Stimulated activated naive CD8-positive, alpha-beta T cell treated with anti-CD3 and anti-CD28 coated beads, Interleukin-15, Interleukin-2, amounts not matched to agents 100 U/mL and 50 U/mL, for 24 hours (primary cell): Measurements from ENCODE around the gene SATB2.

Source experiments
- ATAC-seq: fragments of 150-1000 bp; cut with Tn5 transposase; one replicate; pipeline ENCODE4 v1.10.0; 2021
- DNase-seq: peaks from one replicate; pipeline ENCODE4 v3.0.0; 2021

The SATB2 gene

GRCh38 chr2:199465988-199466691 lies 8.4 kb upstream of the SATB2 start:
- DNase-seq (no peak), ATAC-seq (no peak)

DNA sequence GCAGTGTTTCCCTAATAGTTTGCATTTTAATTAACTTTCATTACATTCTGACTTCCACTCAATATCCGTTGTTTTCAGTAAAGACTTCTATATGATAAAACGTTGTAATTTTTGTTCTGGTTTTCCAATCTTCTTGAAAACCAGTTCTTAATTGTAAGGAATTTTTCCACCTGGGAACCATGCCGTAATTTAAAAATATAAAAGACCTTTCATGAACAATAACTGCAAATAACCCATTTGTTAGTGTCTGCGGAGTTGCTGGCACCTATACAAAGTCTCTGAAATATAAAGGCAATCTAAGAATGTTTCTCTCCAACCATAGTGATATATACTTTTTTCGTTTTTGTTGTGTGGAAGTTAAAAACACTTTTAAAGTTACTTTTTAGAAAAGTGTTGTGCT lies 7.7 kb upstream of the SATB2 start:
- no peak for ATAC-seq

DNA sequence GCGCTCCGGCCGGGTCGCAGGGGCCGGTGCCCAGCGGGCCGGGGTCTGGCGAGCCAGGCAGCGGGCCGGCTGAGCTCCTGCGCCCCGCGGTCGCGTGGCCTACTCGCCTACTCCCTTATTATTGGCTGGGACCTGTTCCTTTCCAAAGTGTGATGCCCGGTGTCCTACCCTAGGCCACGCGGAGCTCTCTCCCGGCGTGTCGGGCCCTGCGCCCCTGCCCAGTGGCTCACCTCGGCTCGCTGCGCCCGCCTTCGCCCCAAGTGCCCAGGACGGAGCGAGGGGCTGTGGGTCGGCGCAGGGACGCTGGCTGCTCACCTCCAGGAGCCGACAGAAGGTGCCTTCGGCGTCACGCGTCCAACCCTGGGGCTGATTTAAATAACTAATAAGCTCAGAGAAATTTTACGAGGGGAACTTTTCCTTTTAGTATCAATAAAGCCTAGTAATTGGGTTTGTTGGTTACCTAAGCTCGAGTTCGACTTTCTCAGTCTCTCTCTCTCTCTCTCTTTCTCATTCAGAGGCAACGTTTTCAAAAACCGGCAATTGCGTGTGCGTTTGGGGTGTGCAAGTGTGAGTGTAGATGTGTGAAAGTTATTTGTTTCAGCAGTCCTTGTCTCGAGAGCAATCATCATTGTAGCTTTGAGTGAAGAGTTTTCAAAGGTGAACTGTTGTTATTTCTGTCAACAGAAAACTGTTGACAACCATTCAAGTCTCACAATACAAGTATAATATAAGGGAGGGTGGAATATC lies 7.0 kb upstream of the SATB2 start:
- ATAC-seq, result no peak

More for the DNA sequence above, 7.7 kb upstream of the SATB2 start:
- no peak for DNase-seq

DNA sequence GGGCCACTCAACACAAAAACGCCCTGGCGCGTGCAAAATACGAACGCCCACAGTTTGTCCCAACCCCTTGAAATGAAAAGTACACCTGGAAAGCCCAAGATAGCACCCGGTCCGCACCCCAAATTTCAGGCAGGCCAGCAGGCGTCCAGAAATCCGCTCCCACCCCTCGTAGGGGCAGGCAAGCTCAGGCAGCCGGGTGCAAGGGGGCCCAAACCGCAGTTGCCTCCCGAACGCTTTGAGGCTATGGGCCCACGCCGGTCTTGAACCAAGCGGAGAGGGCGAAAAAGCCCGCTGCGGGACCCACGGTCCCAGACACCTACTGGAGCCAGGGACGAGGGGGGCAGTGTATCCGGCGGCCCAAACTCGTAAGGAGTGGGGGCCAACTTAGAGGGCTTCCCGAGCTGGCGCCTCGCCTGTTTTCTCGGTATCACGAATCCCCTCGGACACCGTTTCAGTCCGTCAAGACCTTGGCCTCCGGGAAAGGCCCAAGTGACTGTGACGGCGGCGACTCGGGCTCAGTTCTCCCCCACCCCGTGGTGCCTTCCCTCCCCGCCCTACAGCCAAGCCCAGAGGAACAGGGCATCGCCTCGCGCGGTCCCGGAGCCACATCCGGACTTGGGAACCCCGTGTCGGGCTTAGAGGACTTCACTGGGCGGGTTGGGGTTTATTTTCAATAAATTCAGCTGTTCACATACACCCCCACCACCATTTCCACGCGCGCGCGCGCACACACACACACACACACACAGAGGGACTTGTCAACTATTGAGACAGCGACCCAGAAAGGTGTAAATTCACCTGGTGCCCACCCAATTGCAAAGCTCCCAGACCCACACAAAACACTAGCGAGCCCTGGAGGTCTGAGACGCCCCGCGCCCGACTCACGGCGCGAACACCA lies 6.2 kb upstream of the SATB2 start:
- DNase-seq, result no peak

More for the DNA sequence above, 7.0 kb upstream of the SATB2 start:
- no peak for DNase-seq

GRCh38 chr2:199462956-199463692 lies 5.4 kb upstream of the SATB2 start:
- DNase-seq (peak; percentile 76), ATAC-seq (peak; percentile 36)

More for the DNA sequence above, 6.2 kb upstream of the SATB2 start:
- ATAC-seq, result no peak

- no peak for DNase-seq
- no peak for ATAC-seq
Measured at GRCh38 chr2:199462347-199462955, 4.7 kb upstream of the SATB2 start.

- DNase-seq, result no peak
- no peak for ATAC-seq
Measured at GRCh38 chr2:199461711-199462346, 4.1 kb upstream of the SATB2 start.

- DNase-seq, result no peak
- no peak for ATAC-seq
Measured at GRCh38 chr2:199460846-199461710, 3.3 kb upstream of the SATB2 start.

GRCh38 chr2:199460101-199460671 lies 2.4 kb upstream of the SATB2 start:
- no peak for ATAC-seq
- no peak for DNase-seq

DNA sequence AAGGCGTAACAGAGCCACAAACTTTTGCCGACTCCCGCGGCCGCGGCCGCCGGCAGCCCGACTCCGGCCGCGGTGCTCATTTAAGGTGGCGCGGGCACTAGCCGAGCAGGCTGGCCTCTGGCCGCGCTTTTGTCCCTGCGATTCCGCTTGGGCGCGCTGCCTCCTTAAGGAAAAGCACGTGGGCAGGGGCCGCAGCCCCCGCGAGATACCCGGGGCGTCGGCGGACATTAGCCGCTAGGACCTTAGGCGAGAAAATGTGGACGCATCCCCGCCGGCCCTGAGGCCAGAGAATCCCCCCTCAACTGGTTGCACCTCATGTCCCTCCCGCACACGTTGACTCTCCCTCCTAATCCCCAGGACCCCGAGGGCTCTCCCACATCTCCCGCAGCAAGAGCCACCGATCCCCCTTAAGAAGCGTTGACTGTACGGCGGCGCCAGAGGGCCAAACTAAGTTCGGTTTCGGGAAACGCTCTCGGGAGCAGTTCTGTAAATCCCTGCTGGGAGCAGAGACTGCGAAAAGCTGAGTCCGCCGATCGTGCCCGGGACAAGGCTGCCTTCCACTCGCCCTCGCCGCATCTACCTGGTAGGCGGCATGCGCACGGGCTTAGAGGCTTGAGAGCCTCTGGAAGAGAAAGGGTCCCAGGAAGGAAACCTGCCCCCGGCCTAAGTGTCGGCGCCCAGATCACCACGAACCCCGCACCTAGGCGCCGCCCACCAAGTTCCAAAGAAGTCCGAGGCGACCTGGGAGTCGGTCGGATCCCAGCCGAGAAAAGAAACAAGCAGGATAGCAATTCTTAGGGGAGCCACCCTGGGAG lies 1.8 kb upstream of the SATB2 start:
- ATAC-seq (peak; percentile 21), DNase-seq (peak; percentile 75)

GRCh38 chr2:199458806-199459285 lies 1.1 kb upstream of the SATB2 start:
- no peak for DNase-seq
- ATAC-seq, result no peak

- no peak for DNase-seq
- peak; percentile 29 for ATAC-seq
Measured at GRCh38 chr2:199458009-199458805, 468 bp upstream of the SATB2 start.

- no peak for DNase-seq
- peak; percentile 6 for ATAC-seq
Measured at GRCh38 chr2:199456383-199457146, 1.2 kb downstream of the SATB2 start.

DNA sequence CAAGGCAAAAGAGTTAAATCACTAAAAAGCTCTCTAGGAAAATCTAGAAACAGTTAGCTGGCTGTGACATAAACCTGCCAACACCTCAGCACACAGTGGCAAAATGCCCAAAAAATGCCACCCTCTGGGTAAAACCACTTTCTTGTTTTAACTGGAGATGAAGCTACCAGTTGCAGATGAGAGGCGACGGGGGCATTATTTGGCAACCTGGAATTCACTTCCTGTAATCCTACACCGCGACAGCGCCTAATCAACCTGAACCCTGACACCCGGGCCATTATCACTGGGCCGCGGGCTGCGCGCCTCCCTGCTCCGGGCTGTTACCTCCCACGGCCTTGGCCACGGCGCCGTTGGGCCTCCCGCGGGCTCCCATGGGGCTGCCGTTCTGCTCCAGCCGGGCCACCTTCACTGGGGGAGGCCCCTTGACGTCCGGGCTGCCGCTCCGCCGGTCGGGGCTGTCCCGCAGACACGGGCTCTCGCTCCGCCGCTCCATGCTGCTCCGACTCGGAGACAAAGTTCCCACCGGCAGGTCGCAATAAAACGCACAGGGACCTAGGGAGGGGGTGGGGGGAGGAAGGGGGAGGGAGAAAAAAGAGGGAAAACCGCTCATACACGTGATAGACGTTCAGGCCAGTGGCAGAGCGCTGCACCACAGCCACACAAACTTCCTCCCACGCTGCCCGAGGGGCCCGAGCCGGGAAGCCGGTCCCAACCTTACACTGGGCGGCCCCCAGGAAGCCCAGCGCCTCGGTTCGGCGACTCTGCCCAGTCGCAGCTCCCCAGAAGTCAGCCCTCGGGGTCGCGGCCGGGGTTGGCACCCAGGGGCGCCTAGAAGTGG lies 2.0 kb downstream of the SATB2 start:
- DNase-seq, result no peak

GRCh38 chr2:199455210-199455544 lies 2.6 kb downstream of the SATB2 start:
- ATAC-seq (no peak), DNase-seq (no peak)

More for the DNA sequence above, 2.0 kb downstream of the SATB2 start:
- no peak for ATAC-seq

DNA sequence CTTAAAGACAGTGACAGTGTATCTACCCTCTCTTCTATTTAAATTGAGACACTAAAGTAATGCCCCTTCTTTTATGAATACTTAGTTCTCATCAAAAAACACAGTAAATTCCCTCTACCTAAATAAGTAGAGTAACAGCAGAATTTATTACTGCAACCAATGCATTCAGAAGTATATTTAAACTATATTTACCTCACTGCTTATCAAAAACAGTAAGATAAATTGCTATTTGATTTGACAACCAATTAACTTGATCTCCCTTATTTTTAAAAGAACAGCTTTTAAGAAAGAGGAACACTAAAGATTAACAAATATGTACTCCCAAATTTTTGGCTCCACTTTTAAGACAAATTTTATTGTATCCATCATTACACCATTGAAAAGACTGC lies 4.8 kb downstream of the SATB2 start:
- no peak for DNase-seq
- no peak for ATAC-seq
